Neural crest cell (in vitro differentiated cells): Measurements from ENCODE around the gene PHKB. TPM values are rescaled to one million over a fixed set of nuclear protein-coding genes. Genes with fewer than 3 reads are reported as not detected.

Experiments used
- DNase-seq: peaks from one replicate; pipeline ENCODE4 v3.0.0; 2021; ENCODE audit warnings: low read depth, mixed read lengths, low spot score
- H3K27ac Mint-ChIP-seq: one replicate; pipeline ENCODE4 v1.8.0; 2021; ENCODE audit warnings: mild to moderate bottlenecking, mixed read lengths; ENCODE audit not compliant: unreplicated experiment
- H3K27me3 Mint-ChIP-seq: 2 replicates; pipeline ENCODE4 v1.8.0; 2021; ENCODE audit warnings: low read depth, mild to moderate bottlenecking, mixed read lengths
- H3K36me3 Mint-ChIP-seq: 2 replicates; pipeline ENCODE4 v1.8.0; 2021; ENCODE audit warnings: low read depth, mild to moderate bottlenecking, mixed read lengths
- H3K4me1 Mint-ChIP-seq: 2 replicates; pipeline ENCODE4 v1.8.0; 2021; ENCODE audit warnings: mixed read lengths
- H3K4me3 Mint-ChIP-seq: one replicate; pipeline ENCODE4 v1.8.0; 2021; ENCODE audit warnings: mild to moderate bottlenecking, mixed read lengths
- H3K9me3 Mint-ChIP-seq: 2 replicates; pipeline ENCODE4 v1.8.0; 2021; ENCODE audit warnings: mixed read lengths
- CTCF ChIP-seq: fragments of 200-600 bp; sonication (generic); conservative IDR thresholded peaks from 2 replicates; pipeline ENCODE4 v1.5.0; 2021; ENCODE audit warnings: antibody characterized with exemption, mild to moderate bottlenecking
- total RNA-seq: library from RNA; stranded (reverse); gene quantifications from 2 replicates; pipeline ENCODE4 v1.2.1, GENCODE V29; 2021

PHKB gene
- total RNA-seq, 1 donor from 2014 or later = 61.2 TPM

DNA sequence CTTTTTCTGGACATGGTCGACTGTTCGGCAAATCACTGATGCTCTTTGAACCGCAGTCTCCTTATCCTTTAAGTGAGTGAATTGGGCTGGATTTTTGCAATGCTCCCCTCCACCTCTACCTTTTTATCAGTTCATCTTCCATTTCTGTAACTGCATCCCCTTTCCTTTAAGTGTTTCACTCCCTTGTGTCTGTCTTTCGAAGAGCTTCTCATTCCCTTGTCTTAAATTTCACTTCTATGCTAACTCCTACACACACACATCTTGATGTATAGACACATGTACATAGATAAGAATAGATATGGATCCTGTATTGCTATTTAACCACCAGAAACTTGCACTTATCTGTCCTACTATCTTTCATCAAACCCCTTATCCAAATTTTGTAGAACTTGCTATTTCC lies 250.7 kb downstream of the PHKB start:
- Mint-ChIP-seq H3K9me3 (no peaks in the 10 kb centered on the region), H3K36me3 (no peaks in the 10 kb centered on the region), H3K27me3 (no peaks in the 10 kb centered on the region), H3K4me3 (no peak overlapping the region), H3K4me1 (peaks cover 4% of the 10 kb centered on the region), H3K27ac (no peak overlapping the region)
- TF ChIP-seq CTCF = no peak
- no peak for DNase-seq

DNA sequence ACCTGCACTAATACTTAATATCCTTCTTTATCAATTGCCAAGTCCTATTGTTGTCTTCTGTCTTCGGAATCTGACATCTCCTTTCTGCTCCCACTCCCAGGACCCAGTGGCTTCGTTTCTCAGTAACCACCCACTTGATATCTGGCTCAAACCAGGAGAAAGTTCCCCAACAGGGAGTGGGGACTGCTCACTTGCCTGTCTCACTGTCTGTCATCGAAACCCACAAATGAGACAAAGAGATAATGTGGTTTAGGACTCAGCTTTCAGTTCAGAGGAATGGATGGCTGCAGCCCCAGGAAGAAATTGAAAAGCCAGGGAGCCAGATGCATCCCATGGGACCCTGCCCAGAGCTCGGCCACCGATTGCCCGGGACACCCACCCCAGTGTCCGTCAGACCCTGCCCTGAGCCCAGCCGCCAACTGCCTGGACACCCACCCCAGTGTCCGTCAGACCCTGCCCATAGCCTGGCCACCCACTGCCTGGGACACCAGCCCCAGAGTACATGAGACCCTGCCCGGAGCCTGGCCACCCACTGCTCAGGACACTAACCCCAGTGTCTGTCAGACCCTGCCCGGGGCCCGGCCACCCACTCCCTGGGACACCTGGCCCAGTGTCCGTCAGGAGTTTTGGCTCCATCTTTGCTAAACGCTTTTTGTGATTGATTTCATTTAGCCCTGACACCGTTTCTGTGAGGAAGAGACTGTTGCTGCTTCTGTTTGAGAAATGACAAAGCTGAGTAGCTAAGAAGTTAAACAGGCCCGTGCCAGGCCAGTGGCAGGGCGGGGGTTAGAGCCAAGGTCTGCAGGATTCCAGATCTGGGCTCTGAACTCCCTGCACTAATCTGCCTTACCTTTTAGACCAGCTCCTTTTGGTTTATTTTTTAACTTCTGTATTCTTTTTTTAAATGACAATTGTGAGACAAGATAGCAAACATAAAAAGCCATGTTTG lies 251.4 kb downstream of the PHKB start:
- Mint-ChIP-seq H3K36me3 (no peaks in the 10 kb centered on the region), H3K27me3 (no peaks in the 10 kb centered on the region), H3K4me1 (peaks cover 4% of the 10 kb centered on the region), H3K9me3 (no peaks in the 10 kb centered on the region), H3K4me3 (no peak overlapping the region), H3K27ac (peak overlapping the region; percentile 58)
- no peak for TF ChIP-seq CTCF
- DNase-seq = no peak

DNA sequence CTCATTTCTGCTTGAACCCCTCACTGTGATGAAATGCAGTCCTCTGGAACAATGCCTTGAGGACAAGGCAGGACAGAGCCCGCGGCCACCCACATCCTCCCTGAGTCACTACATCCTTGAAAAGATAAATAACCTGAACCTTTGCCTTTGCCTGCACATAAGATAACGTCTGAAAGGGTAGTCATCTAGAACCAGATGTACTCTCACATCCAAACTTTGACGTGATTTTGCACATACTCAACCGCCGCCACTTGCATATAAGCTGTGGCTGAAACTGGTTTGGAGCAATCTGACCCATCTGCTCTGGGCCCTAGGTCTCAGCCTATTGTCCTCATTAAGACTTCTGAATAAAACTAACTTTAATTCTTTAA lies 252.1 kb downstream of the PHKB start:
- no peak for TF ChIP-seq CTCF
- no peaks in the 10 kb centered on the region for H3K36me3 Mint-ChIP-seq
- no peaks in the 10 kb centered on the region for H3K9me3 Mint-ChIP-seq
- DNase-seq = no peak
- H3K27ac Mint-ChIP-seq = peak overlapping the region; percentile 58
- no peaks in the 10 kb centered on the region for H3K27me3 Mint-ChIP-seq
- H3K4me1 Mint-ChIP-seq = peaks cover 4% of the 10 kb centered on the region
- H3K4me3 Mint-ChIP-seq = no peak overlapping the region

- no peaks in the 10 kb centered on the region for H3K36me3 Mint-ChIP-seq
- H3K4me1 Mint-ChIP-seq = peaks cover 4% of the 10 kb centered on the region
- no peak overlapping the region for H3K4me3 Mint-ChIP-seq
- no peak for DNase-seq
- H3K27me3 Mint-ChIP-seq = no peaks in the 10 kb centered on the region
- TF ChIP-seq CTCF = no peak
- no peaks in the 10 kb centered on the region for H3K9me3 Mint-ChIP-seq
- no peak overlapping the region for H3K27ac Mint-ChIP-seq
Observed at GRCh38 chr16:47715442-47716083, 254.4 kb downstream of the PHKB start.

DNA sequence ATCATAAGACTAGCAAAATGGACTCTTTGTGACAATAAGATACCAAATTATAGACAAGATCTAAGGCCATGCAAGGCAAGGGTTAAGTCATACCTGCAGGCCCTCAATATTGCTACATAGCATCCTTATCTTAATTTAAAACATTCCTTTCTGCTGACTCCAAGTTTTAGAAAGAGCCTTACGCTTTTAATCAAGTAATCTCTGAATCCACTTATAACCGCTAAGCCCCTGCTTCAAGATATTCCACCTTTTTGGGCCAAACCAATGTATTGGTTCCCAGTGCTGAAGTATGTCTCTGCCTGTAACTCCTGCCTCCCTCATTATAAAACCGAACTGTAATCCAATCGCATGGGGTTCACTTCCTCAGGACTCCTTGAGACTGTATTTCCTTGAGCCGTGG lies 255.4 kb downstream of the PHKB start:
- H3K36me3 Mint-ChIP-seq = no peaks in the 10 kb centered on the region
- peaks cover 2% of the 10 kb centered on the region for H3K9me3 Mint-ChIP-seq
- H3K4me3 Mint-ChIP-seq = no peak overlapping the region
- no peak for TF ChIP-seq CTCF
- no peak overlapping the region for H3K27ac Mint-ChIP-seq
- no peak for DNase-seq
- peaks cover 4% of the 10 kb centered on the region for H3K4me1 Mint-ChIP-seq
- H3K27me3 Mint-ChIP-seq = no peaks in the 10 kb centered on the region
